Fibroblast of the conjunctiva (primary cell): ENCODE results near the gene PTPRD.

ENCODE experiments used
- DNase-seq: peaks from one replicate; pipeline ENCODE4 v3.0.0-alpha.2; 2010; ENCODE audit warnings: low read depth

PTPRD gene

DNA sequence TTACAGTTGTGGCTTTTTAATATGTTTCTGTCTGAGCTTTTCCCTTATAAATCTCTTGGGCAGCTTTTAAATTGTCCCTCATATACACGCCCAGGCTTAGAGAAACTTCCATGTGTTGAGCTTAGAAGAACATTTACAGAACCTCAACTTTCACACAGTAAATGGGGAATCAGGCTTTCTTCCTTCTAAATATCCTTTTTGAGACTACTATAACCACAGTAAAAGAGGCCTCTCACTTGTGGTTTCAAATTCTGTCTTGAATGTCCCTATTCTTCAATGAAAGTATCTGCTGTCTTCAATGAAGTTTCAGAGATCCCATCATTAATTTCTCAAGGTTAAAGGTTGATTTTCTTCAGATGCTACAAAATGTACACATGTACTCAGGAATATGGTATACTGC, 2224.7 kb downstream of the PTPRD start:
- DNase-seq = no peak

DNA sequence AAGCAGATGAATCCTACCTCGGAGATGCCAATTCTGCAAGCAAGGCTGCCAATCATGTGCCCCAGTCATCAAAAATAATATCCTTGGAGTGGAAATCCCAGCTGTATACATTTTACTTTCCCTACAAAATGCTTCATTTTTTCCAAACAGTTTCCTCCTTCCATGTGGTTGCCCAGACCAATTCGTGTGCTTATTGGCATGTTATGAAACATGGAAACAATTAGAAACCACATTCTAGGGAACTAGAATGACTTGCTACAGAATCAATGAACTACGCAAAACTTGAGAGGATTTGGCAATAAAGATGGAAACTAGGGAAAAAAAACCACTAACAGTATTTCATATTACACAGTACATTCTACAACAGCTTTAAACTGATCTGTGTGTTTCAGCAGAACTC, 2228.7 kb downstream of the PTPRD start:
- peak; percentile 37 for DNase-seq

DNA sequence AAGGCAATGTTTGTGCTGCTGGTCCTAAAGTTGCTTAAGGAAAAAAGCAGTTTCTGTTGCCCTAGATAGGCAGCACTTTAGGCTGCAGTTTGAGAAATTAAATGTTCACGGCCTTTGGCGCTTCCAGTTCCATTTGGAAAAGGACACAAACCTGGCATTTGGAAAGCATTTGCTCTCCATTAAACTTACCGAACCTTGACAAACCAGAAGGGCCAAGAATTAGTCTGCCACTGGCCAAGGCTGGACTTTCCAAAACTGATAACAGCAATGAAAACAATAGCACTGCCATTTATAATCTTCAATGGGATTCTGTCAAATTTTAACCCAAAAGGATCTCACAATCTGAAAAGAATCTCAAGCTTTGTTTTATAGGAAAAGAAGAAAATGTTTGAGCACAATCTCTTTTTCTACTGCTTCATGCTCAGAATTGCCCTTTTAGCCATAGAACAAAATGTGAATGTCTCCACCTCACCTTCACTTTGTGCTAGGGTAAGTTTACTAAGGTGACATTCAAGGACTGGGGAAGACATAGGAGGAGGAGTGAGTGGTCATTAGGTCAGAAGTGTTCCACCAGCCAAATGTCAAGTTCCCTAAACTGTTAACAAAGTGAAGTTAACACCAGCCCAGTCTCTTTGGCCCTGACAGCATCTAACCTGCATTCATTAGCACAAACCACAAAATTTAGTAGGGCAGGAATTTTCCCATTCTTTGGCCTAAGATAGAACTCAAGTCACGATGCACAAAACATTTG, 2229.8 kb downstream of the PTPRD start:
- DNase-seq = no peak

DNA sequence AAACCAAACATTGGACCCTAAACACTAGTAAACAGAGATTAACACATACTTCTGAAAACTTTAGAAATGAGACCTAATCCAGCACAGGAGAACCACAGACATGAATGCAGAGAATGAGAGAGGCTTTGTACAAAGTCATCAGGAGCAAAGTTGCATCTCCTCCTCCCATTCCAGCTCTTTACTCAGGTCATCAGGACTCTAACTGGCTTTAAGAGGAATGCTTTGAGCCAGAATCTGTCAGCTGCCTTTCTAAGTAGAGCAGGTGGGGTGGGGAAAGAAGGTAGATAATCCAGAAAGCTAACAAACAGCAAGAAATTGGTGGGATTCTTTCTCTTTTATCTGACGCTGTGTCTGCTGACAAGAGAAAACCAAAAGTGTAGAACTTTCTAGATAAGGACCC, 2230.5 kb downstream of the PTPRD start:
- no peak for DNase-seq

DNA sequence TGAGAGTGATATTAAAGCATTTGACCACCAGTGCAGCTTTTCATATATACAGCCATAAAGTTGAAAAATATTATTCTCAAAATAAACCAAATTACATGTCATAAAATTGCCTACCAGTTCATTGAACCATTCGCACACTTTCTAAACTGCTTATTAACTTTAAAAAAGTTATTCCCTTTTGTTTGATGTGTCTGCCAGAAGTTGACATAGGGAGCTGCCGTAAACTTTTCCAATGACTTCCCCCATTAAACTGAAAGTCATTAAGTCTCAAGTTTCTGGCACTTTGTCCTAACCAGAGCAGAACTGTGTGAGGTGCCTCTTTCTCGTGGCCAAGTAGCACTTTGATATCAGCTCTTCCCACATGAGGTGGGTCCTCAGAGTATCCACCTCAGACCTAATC, 2231.2 kb downstream of the PTPRD start:
- no peak for DNase-seq

DNA sequence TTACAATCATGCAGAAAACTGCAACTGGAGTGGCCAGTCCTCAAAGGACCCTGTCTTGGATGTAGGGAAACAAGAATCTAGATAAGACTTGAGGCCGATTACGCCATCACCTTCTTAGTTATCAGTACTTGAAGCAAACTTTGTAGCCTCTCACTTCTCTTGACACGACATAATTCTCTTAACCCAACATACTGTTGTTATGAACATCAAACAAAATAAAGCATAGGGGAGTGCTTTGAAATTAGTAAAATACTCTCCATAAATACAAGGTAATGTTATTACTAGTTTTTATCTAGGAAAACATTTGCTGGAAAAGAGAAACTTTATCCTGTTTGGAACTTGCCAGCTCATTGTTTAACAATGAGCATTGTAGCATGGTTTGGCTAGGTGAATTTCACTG, 2238.3 kb downstream of the PTPRD start:
- DNase-seq = no peak

DNA sequence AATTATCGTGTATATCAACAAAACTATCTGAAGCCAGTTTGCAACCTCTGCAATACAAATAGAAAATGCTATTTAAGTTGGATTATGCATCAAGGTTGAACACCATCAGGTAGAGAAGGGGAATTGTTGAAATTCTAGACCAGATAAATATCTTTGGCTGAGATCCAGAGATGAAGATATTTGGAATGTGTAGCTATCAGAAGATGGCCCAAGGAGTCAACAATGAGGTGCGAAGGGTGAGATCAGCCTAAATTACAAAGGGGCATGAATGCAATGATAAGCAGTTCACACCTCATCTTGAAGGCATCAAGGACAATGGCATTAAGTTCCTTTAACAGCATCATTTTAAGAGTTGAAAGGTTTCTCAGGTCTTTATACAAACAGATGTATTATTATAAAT, 2241.1 kb downstream of the PTPRD start:
- DNase-seq = no peak

DNA sequence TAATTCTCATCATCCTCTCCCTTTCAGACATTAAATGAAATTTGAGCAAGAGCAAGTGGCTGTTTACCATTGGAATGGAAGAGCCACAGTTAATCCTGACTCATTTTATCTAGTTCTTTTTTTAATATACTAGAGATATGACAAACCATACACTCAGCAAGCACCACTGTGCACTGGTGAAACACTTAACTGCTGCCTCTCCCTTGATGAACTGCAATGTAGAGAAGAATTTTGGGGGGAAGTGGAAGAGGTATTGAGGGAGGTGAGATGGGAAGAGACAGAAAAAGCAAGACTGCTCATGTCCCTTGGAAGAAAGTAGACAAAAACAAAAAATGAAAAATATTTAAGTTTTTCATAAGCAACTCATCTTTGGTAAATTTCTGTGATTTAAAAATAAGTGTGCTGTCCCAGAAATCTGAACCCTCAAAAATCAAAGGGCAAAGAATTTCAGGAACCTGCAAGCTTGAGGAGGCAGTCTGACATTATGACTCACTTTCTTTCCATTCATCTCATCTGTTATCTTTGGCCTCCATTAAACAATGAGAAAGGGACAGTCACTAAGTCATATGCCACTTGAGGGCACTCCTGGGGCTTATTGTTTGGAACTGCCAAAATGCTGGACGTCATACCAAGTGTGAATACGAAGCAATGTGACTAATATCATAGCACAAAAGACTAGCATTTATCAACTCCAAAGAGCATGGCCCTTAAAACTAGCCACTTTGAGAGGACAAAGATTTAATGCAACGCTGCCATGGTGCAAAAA, 2246.5 kb downstream of the PTPRD start:
- DNase-seq = no peak

DNA sequence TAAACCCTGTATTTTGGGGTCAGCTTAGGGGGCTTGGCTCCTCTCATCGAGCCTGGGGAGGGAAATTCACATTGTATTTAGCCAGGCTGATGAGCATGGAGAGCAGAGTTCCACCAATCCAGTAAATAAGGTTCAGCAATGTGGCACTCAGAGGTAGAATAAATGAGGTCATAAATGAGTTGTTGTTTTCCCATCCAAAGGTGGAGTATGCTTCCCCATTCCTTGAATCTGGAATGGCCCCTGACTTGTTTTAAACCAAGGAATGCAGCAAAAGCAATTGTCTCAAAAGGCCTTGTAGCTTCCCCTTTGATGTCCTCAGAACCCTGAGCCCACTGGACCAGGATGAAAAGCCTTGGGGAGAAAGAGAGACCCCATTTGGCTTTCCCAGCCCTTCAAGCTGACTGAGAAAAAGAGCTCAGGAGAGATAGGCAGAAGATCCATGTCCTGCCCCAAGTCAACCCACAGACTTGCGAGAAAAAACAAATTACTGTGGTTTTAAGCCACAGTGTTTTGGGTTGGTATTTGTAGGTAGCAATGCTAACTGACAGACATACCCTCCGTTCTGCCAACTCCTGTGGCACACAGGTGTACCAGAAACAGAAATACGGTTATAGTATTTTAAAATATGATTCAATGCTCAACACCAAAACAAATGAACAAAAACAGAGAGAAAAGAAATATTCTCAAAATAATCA, 2247.2 kb downstream of the PTPRD start:
- DNase-seq = no peak

DNA sequence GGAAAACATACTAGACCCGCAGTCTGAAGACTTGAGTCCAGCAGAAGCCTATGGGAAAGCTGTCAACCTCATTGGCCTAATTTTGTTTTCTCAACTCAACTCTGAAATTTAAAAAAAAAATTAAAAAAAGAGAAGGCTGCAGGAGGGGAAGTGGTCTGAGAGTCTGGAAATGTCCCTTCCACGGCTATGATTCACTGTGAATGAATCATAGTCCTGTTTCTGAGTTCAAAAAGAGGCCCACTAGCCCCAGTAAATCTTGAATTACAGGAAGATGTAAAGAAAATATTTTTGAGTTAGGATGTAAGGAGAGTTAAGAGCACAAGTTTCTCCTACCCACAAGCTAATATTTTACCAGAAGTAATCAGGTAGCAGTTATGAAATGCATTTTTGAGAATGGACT, 2247.8 kb downstream of the PTPRD start:
- DNase-seq = peak; percentile 16

DNA sequence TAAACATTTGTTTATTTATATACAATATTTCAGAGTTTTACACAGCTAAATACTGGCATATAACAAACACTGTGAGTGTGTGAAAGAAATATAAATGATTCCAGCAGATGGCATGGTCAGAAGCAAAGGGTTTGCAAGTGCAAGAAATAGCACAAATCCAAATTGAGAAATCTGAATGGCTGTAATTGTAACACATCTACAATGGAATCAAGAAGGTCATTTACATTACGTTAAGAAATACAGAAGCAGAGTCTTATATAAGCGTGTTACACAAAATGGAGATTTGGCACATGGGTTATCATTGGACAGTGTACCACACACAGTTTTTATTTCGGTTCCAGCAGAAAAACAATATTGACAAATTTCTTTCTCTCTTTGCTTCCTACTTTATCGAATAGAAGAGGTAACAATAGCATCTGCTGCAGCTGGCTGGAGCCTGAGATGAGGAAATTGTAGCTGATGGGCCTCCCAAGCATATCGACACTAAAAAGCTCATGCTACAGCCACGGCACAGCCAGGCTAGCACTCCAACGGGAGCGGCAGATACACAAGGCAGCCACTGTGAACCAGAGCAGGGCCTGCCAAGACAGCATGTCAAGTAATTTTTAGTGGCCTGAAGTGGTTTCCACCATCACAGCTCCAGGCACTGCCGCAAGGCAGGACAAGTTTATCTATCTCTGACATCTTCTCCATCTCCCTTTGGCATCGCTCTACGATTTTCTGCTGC, 2248.6 kb downstream of the PTPRD start:
- no peak for DNase-seq

DNA sequence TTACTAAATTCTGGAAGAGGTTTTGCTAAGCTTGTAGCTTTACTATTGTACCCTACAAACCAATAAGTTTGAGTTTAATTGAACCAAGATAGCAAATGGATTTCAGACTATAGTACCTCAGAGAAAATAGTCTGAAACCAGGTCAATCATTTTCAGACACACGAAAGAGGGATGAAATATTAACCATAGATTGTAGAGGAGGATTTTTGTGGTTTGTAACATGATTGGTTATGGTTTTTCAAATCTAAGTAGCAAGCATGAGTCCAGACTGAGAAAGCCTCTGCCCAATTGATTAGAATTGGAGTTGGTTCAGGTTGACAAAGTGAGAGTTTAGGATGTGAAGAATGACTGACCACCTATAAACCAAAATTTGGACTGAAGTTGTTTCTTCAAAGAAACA, 2250.6 kb downstream of the PTPRD start:
- no peak for DNase-seq

DNA sequence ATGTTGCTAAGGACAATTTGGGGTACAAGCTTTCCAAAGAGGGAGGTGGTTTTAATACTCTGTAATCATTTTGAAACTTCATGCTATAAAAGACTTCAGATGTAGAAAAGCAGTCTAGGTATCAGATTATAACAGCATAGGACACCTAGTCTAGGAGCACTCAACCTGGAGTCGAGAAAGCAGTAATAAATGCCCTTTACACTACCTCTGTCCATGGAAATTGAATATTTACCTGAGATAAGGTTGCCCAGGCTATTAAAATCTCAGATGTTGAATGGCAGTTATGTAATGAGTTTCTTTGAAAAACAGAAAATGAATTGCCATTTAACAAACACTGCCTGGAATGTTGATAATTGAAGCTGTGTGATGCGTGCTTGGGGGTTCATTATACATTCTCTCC, 2251.4 kb downstream of the PTPRD start:
- no peak for DNase-seq

DNA sequence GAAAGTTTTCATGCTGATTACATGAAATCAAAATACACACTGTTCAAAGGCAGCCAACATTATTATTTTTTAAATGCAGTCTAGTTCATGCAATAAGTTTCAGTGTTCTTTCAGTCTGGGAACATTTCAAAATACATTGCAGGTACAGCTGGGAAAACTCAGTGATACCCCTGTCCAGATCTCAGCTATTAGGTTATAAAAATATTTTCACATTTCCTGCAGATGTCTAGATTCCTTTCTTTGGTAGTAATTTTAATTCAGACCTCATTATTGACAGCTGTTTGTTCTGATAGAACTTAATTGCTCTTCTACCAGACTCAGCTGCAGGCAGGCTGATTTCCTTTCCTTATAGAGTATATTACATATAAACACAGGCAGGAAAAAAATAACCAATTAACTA, 2256.4 kb downstream of the PTPRD start:
- no peak for DNase-seq

DNA sequence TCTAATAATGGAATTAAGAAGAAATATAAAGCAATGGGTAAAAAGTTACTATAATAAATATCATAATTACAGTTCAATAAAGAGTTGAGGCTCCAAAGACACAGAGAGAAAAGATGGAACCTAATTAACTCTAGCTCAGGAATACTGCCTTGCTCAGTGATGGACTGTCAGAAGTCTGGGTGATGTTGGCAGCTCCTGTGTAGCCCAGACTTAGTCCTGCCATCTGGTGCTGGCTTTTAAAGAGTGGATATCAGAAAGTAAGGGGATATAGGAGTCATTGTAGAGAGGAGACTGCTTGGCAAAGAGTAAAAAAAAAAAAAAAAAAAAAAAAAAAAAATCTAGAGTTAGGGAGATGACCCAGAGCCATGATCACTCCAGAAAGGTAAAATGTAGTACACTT, 2261.4 kb downstream of the PTPRD start:
- no peak for DNase-seq

DNA sequence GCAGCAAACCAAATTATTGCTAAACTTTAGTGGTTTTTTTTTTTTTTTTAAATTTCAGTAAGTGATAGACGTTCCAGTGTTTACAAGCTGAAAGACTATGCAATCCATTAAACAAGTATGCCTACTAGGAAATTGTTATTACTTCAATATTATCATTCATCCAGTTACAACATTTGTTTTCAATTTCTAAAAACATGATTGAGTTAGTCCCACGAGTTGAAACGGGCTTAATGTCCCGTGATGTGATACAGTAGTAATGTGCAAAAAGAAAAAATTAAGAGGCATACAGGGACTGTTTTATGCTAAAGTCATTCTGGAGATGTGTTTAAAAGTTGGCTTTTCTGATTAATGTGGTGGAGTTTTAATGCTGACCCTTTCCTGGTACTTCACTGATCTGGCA, 2262.9 kb downstream of the PTPRD start:
- DNase-seq = no peak

DNA sequence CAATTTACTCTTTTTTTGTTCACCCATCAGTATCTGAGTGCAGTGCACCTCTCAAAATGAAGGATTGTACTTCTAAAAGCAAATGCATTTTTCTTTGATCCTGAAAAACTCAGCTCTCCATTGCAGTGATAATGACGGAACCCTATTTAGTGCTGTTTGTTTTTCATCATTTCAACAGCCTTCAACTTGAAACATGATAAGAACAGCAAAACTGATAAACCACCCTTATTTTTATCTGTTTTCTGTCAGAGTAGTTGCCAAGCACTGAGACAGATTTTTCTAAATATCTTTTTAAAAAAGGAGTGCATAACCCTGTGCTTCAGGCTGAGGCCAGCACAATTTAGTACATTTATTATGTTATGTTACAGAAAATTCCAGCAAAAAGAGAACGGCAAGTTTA, 2263.4 kb downstream of the PTPRD start:
- DNase-seq = no peak

DNA sequence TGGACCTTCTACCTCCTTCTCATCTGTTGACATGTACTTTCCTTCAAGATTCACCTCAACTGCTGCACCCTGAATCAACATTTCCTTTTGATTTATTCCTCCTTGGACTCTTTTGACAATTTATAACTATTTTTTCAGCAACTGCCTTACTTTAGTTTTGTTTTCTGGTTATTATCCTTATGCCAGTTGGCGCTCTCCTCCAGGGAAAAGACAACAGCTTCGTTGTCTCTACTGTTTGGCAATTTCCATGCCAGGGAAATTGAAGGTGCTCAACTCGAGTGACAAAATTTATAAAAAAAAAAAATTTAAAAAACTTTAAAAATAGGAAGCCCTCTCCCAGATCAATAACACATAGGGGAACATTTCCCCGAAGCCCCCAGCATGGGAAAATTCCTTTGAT, 2264.0 kb downstream of the PTPRD start:
- no peak for DNase-seq

DNA sequence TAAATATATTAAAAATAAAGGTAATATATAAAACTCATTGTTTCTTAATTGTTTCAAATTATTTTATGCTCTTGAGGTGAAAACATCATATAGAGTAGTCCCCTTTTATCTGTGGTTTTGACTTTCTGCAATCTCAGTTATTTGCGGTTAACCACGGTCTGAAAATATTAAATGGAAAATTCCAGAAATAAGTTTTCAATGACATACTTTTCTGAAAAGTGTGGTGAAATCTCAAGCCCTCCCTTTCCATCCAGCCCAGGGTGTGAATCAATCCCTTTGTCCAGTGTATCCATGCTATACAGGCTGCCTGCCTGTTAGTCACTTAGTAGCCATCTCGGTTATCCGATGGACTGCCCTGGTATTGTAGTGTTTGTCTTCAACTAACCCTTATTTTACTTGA, 2266.5 kb downstream of the PTPRD start:
- no peak for DNase-seq

DNA sequence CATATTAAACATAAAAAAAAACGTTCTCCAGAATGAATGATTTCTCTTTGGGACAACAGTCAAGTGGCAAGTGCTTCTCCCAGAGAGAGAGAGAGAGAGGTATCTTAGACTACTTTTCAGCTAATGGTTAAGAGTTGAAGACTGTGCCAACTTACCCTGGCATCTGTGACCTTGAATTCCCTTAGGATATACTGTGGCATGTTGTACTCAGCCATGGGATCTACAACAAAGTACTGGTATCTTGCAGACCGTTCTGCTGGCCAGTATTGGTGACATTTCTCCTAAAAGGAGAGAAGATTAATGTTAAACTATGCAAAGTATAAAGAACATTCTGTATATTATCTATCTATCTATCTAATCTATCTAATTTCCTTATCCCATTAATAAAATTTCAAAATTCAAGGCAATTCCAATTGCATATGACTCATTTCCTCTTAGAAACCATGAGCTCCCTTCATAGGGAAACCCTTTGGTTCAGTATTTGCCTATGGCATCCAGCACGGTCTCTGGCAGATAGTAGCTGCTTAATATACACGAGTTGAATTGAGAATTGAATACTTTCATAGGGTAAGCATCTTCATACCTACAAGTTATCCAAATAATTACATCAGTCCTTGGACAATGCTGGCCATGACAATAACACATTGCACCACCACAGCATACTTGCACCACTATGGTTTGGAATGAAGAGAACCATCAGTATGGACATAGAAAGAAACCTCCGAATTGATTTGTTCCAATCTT, 2273.9 kb downstream of the PTPRD start:
- DNase-seq = no peak

DNA sequence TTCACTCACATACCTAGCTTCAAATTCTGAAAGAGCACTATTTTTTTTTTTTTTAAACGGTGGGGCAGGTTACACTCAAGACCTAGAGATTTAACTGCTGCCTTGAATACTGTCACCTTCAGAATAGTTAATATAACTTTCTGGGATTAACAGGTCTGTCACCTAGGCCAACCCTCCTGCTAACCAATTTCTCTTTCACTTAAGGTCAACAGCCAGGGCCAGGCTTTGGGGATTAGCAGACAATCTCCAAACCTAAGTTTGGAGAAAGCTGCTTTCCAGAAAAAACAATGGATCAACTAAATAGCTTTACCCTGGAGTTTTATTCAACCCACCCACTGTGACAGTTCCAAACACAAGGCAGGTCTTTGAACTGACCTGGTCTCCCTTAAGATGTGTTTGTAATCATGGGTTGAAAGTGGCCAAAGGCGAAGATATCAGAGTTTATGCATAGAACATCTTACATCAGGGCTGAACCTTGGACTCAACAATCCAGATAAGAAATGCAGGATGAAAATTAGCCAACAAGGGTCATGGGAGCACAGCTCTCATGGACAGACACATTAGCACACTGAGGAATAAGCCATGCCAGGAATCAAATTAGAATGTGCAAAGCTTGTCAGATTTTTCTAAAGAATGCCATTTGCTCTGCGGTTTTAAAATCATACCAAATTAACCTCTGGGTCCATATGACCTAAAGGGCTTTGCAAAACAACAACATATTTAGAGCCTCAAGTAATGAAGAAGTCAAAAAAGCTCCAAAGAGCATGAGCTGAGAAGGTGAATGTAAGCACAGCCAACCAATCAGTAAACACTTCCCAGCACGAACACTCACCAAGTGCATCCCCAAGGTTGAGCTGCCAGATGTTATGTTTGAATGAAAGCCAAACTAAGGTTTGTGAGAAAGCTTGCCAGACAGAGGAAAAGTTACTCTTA, 2274.7 kb downstream of the PTPRD start:
- DNase-seq = peak; percentile 27
